Upper lobe of right lung (tissue), 1 donor: Measurements from ENCODE around the gene TMEM116. TPM values are rescaled to one million over a fixed set of nuclear protein-coding genes. Genes with fewer than 3 reads are reported as not detected.

ENCODE experiments used
- ATAC-seq: fragments of 200-7000 bp; cut with Tn5 transposase; one replicate; pipeline ENCODE4 v1.9.1; 2020; ENCODE audit warnings: mild to moderate bottlenecking, moderate library complexity
- DNase-seq: peaks from one replicate; pipeline ENCODE4 v3.0.0-alpha.2; 2020
- H3K27ac ChIP-seq: fragments of 200-600 bp; one replicate; pipeline ENCODE4 v1.8.0; 2022
- H3K27me3 ChIP-seq: fragments of 200-600 bp; one replicate; pipeline ENCODE4 v1.8.0; 2022; ENCODE audit warnings: mild to moderate bottlenecking
- H3K36me3 ChIP-seq: fragments of 200-600 bp; one replicate; pipeline ENCODE4 v1.8.0; 2022
- H3K4me1 ChIP-seq: fragments of 200-600 bp; one replicate; pipeline ENCODE4 v1.8.0; 2022
- H3K4me3 ChIP-seq: fragments of 200-600 bp; one replicate; pipeline ENCODE4 v1.8.0; 2022; ENCODE audit warnings: mild to moderate bottlenecking
- H3K9me3 ChIP-seq: fragments of 200-600 bp; one replicate; pipeline ENCODE4 v1.8.0; 2022
- CTCF ChIP-seq: fragments of 200-600 bp; IDR thresholded peaks from one replicate; pipeline ENCODE4 v1.8.0; 2022; ENCODE audit warnings: antibody characterized with exemption
- intact Hi-C: fragments of 100-400 bp; cut with DNase I; formaldehyde crosslinking; loops from one replicate; pipeline ENCODE4 v1.11.0; 2022
- total RNA-seq: library from RNA; stranded (reverse); fragmentation: NEBNext Ultra II Directional; extraction: Animal tissue kit (Norgen Biotek cat#: 25700); gene quantifications from one replicate; pipeline ENCODE4 v1.2.1, GENCODE V29; 2021
- donor health status: DM: no; HTN: yes; CAD: no; lungs with severe emphysema.

Gene TMEM116
- total RNA-seq, 1 donor from 2014 or later = 23.4 TPM

- Histone ChIP-seq H3K4me3 (no peak overlapping the region), H3K4me1 (peaks cover 4% of the 10 kb centered on the region)
Observed at GRCh38 chr12:112022241-112023016, 9.5 kb upstream of the TMEM116 start.

GRCh38 chr12:112020947-112021457 is 8.0 kb upstream of the TMEM116 start:
- Histone ChIP-seq H3K4me3 (no peak overlapping the region), H3K9me3 (no peaks in the 10 kb centered on the region), H3K4me1 (peaks cover 2% of the 10 kb centered on the region), H3K27me3 (no peaks in the 10 kb centered on the region), H3K27ac (no peak overlapping the region), H3K36me3 (peaks cover 63% of the 10 kb centered on the region)
- no peak for DNase-seq
- ATAC-seq = no peak
- intact Hi-C loops = no loop called here
- TF ChIP-seq CTCF = no peak

More at GRCh38 chr12:112022241-112023016, 9.5 kb upstream of the TMEM116 start:
- peaks cover 61% of the 10 kb centered on the region for H3K36me3 ChIP-seq
- ATAC-seq = no peak
- H3K27me3 ChIP-seq = no peaks in the 10 kb centered on the region
- H3K27ac ChIP-seq = no peak overlapping the region
- no peak for DNase-seq
- H3K9me3 ChIP-seq = no peaks in the 10 kb centered on the region
- intact Hi-C loops = no loop called here
- TF ChIP-seq CTCF = no peak

GRCh38 chr12:112018571-112019237 is 5.7 kb upstream of the TMEM116 start:
- Histone ChIP-seq H3K27ac (no peak overlapping the region), H3K27me3 (no peaks in the 10 kb centered on the region), H3K36me3 (peaks cover 48% of the 10 kb centered on the region), H3K9me3 (no peaks in the 10 kb centered on the region), H3K4me3 (no peak overlapping the region), H3K4me1 (peaks cover 10% of the 10 kb centered on the region)
- intact Hi-C loops = no loop called here
- DNase-seq (no peak), ATAC-seq (no peak)
- TF ChIP-seq CTCF = no peak

GRCh38 chr12:112017041-112017440 is 4.1 kb upstream of the TMEM116 start:
- TF ChIP-seq CTCF = no peak
- peak overlapping the region; percentile 1 for H3K27ac ChIP-seq
- DNase-seq (no peak), ATAC-seq (no peak)
- no peaks in the 10 kb centered on the region for H3K9me3 ChIP-seq
- no peak overlapping the region for H3K4me3 ChIP-seq
- H3K27me3 ChIP-seq = no peaks in the 10 kb centered on the region
- peaks cover 12% of the 10 kb centered on the region for H3K4me1 ChIP-seq
- H3K36me3 ChIP-seq = peaks cover 34% of the 10 kb centered on the region
- intact Hi-C loops = no loop called here

GRCh38 chr12:112015938-112016337 is 3.0 kb upstream of the TMEM116 start:
- H3K27me3 ChIP-seq = no peaks in the 10 kb centered on the region
- H3K4me1 ChIP-seq = peaks cover 20% of the 10 kb centered on the region
- peaks cover 27% of the 10 kb centered on the region for H3K36me3 ChIP-seq
- no peak overlapping the region for H3K27ac ChIP-seq
- H3K9me3 ChIP-seq = no peaks in the 10 kb centered on the region
- ATAC-seq = no peak
- intact Hi-C loops = no loop called here
- TF ChIP-seq CTCF = no peak
- DNase-seq = no peak
- no peak overlapping the region for H3K4me3 ChIP-seq
